ENCODE measurements around the gene CLCNKA. TPM values are rescaled to one million over a fixed set of nuclear protein-coding genes. Genes with fewer than 3 reads are reported as not detected.
"Not testable (repeated sequence)": the region's sequence is repeated elsewhere in the genome, so short reads cannot be mapped to it uniquely, and the experiment has no call there.

CLCNKA gene
- total RNA-seq, 5 donors from 2014 or later (not counting 1 experiment from before 2014, with no cell fraction given): not detected

- H3K9me3 Mint-ChIP-seq; POLR2A ChIA-PET; H3K4me3 Mint-ChIP-seq; ATAC-seq (replicated peaks in 1 of 4); H3K9me3 ChIP-seq; H3K36me3 ChIP-seq (ENCODE audit: control insufficient read depth in 2 of 2, extremely low read depth in 1 of 2, insufficient read depth in 1 of 2, low read length in 1 of 2); H3K36me3 Mint-ChIP-seq; H3K27me3 ChIP-seq (replicated peaks in 1 of 2; ENCODE audit: control insufficient read depth in 2 of 2, extremely low read depth in 1 of 2, insufficient read depth in 2 of 2, low read length in 1 of 2); H3K4me3 ChIP-seq (ENCODE audit: control insufficient read depth in 1 of 2, extremely low read depth in 1 of 2, low read length in 1 of 2); H3K27ac ChIP-seq (ENCODE audit: low read length); H3K27me3 Mint-ChIP-seq; DNase-seq: not testable (repeated sequence)
- H3K4me1 Mint-ChIP-seq: peaks cover 29 to 31% (median 30%) of the 10 kb centered on the region in 3 donors
- CTCF ChIA-PET: interaction anchor here in 1 of 2 donors (0.7 kb wide), 1 partner anchor 101 kb away, joined by 9 read pairs; no protein-coding TSS in a partner anchor
- H3K4me1 ChIP-seq (ENCODE audit: control insufficient read depth in 1 of 2, extremely low read depth in 1 of 2, insufficient read depth in 2 of 2, low read length in 2 of 2): peaks cover 5 to 23% of the 10 kb centered on the region in 2 experiments
- peak overlapping the region in 1 of 2 donors; percentile 39 for H3K27ac Mint-ChIP-seq
- no CpG with 5 or more reads among the region's 4 CpGs for WGBS (ENCODE audit: insufficient coverage)
Measured at GRCh38 chr1:15977947-15978346, 43.9 kb upstream of the CLCNKA start.

GRCh38 chr1:15981679-15982078, 40.2 kb upstream of the CLCNKA start:
- H3K9me3 Mint-ChIP-seq: no peaks in the 10 kb centered on the region
- no peak for ATAC-seq (replicated peaks in 1 of 4)
- no peaks in the 10 kb centered on the region for H3K36me3 ChIP-seq (ENCODE audit: control insufficient read depth in 2 of 2, extremely low read depth in 1 of 2, insufficient read depth in 1 of 2, low read length in 1 of 2)
- peaks cover 0 to 1% of the 10 kb centered on the region in 2 donors for H3K27me3 Mint-ChIP-seq
- H3K4me1 ChIP-seq (ENCODE audit: control insufficient read depth in 1 of 2, extremely low read depth in 1 of 2, insufficient read depth in 2 of 2, low read length in 2 of 2): peaks cover 0 to under 1% of the 10 kb centered on the region in 2 experiments
- H3K27ac Mint-ChIP-seq: no peak overlapping the region
- no peak for DNase-seq
- POLR2A ChIA-PET: no interaction called here
- peaks cover 0 to 9% of the 10 kb centered on the region in 2 experiments for H3K27me3 ChIP-seq (replicated peaks in 1 of 2; ENCODE audit: control insufficient read depth in 2 of 2, extremely low read depth in 1 of 2, insufficient read depth in 2 of 2, low read length in 1 of 2)
- 67% methylated on average over 1 of the region's 3 CpGs for WGBS (ENCODE audit: insufficient coverage)
- H3K4me3 ChIP-seq (ENCODE audit: control insufficient read depth in 1 of 2, extremely low read depth in 1 of 2, low read length in 1 of 2): no peak overlapping the region
- no peak overlapping the region for H3K27ac ChIP-seq (ENCODE audit: low read length)
- H3K4me1 Mint-ChIP-seq: peaks cover 2% of the 10 kb centered on the region in 3 donors
- CTCF ChIA-PET: interaction anchor here in 1 of 2 donors (0.6 kb wide), 1 partner anchor 308 kb away, joined by 4 read pairs; no protein-coding TSS in a partner anchor
- no peaks in the 10 kb centered on the region for H3K36me3 Mint-ChIP-seq
- no peak overlapping the region for H3K4me3 Mint-ChIP-seq
- H3K9me3 ChIP-seq: no peaks in the 10 kb centered on the region

GRCh38 chr1:15983275-15983674, 38.6 kb upstream of the CLCNKA start:
- H3K27me3 Mint-ChIP-seq: peaks cover 0 to 1% of the 10 kb centered on the region in 2 donors
- Histone ChIP-seq H3K36me3 (ENCODE audit: control insufficient read depth in 2 of 2, extremely low read depth in 1 of 2, insufficient read depth in 1 of 2, low read length in 1 of 2) (no peaks in the 10 kb centered on the region), H3K27me3 (replicated peaks in 1 of 2; ENCODE audit: control insufficient read depth in 2 of 2, extremely low read depth in 1 of 2, insufficient read depth in 2 of 2, low read length in 1 of 2) (peaks cover 0 to 9% of the 10 kb centered on the region in 2 experiments), H3K4me3 (ENCODE audit: control insufficient read depth in 1 of 2, extremely low read depth in 1 of 2, low read length in 1 of 2) (no peak overlapping the region), H3K27ac (ENCODE audit: low read length) (no peak overlapping the region), H3K9me3 (no peaks in the 10 kb centered on the region), H3K4me1 (ENCODE audit: control insufficient read depth in 1 of 2, extremely low read depth in 1 of 2, insufficient read depth in 2 of 2, low read length in 2 of 2) (no peaks in the 10 kb centered on the region)
- ATAC-seq (replicated peaks in 1 of 4): no peak
- H3K9me3 Mint-ChIP-seq: no peaks in the 10 kb centered on the region
- no peaks in the 10 kb centered on the region for H3K4me1 Mint-ChIP-seq
- POLR2A ChIA-PET: no interaction called here
- H3K4me3 Mint-ChIP-seq: no peak overlapping the region
- CTCF ChIA-PET: no interaction called here
- H3K36me3 Mint-ChIP-seq: no peaks in the 10 kb centered on the region
- no peak overlapping the region for H3K27ac Mint-ChIP-seq
- WGBS (ENCODE audit: insufficient coverage): 14% methylated on average over 1 of the region's 1 CpG
- no peak for DNase-seq

- DNase-seq: no peak
- H3K36me3 ChIP-seq (ENCODE audit: control insufficient read depth in 2 of 2, extremely low read depth in 1 of 2, insufficient read depth in 1 of 2, low read length in 1 of 2): no peaks in the 10 kb centered on the region
- H3K9me3 Mint-ChIP-seq: no peaks in the 10 kb centered on the region
- H3K27me3 ChIP-seq (replicated peaks in 1 of 2; ENCODE audit: control insufficient read depth in 2 of 2, extremely low read depth in 1 of 2, insufficient read depth in 2 of 2, low read length in 1 of 2): peaks cover 0 to 8% of the 10 kb centered on the region in 2 experiments
- ATAC-seq (replicated peaks in 1 of 4): no peak
- H3K4me3 Mint-ChIP-seq: no peak overlapping the region
- H3K27ac Mint-ChIP-seq: no peak overlapping the region
- H3K27ac ChIP-seq (ENCODE audit: low read length): no peak overlapping the region
- 46% methylated on average over 3 of the region's 5 CpGs for WGBS (ENCODE audit: insufficient coverage)
- H3K4me1 Mint-ChIP-seq: no peaks in the 10 kb centered on the region
- POLR2A ChIA-PET: interaction anchor here in 1 of 2 donors (0.6 kb wide), 1 partner anchor 11 kb away, joined by 3 read pairs; no protein-coding TSS in a partner anchor
- no peak overlapping the region for H3K4me3 ChIP-seq (ENCODE audit: control insufficient read depth in 1 of 2, extremely low read depth in 1 of 2, low read length in 1 of 2)
- CTCF ChIA-PET: interaction anchor here in 1 of 2 donors (0.6 to 1.1 kb wide), 2 partner anchors 35 to 130 kb away, joined by 3 read pairs; no protein-coding TSS in a partner anchor
- no peaks in the 10 kb centered on the region for H3K9me3 ChIP-seq
- no peaks in the 10 kb centered on the region for H3K36me3 Mint-ChIP-seq
- no peaks in the 10 kb centered on the region for H3K4me1 ChIP-seq (ENCODE audit: control insufficient read depth in 1 of 2, extremely low read depth in 1 of 2, insufficient read depth in 2 of 2, low read length in 2 of 2)
- H3K27me3 Mint-ChIP-seq: peaks cover 0 to 1% of the 10 kb centered on the region in 2 donors
Measured at GRCh38 chr1:15985611-15986297, 36.1 kb upstream of the CLCNKA start.

GRCh38 chr1:15988856-15989736, 32.7 kb upstream of the CLCNKA start:
- 81% methylated on average over 9 of the region's 13 CpGs for WGBS (ENCODE audit: insufficient coverage)
- no peaks in the 10 kb centered on the region for H3K36me3 ChIP-seq (ENCODE audit: control insufficient read depth in 2 of 2, extremely low read depth in 1 of 2, insufficient read depth in 1 of 2, low read length in 1 of 2)
- no peak overlapping the region for H3K27ac Mint-ChIP-seq
- H3K27me3 Mint-ChIP-seq: no peaks in the 10 kb centered on the region
- H3K27ac ChIP-seq (ENCODE audit: low read length): no peak overlapping the region
- peaks cover 0 to 12% of the 10 kb centered on the region in 2 experiments for H3K27me3 ChIP-seq (replicated peaks in 1 of 2; ENCODE audit: control insufficient read depth in 2 of 2, extremely low read depth in 1 of 2, insufficient read depth in 2 of 2, low read length in 1 of 2)
- no peak overlapping the region for H3K4me3 ChIP-seq (ENCODE audit: control insufficient read depth in 1 of 2, extremely low read depth in 1 of 2, low read length in 1 of 2)
- H3K9me3 Mint-ChIP-seq: no peaks in the 10 kb centered on the region
- no peaks in the 10 kb centered on the region for H3K9me3 ChIP-seq
- ATAC-seq (replicated peaks in 1 of 4) (no peak), DNase-seq (no peak)
- ChIA-PET CTCF (no interaction called here), POLR2A (no interaction called here)
- H3K36me3 Mint-ChIP-seq: no peaks in the 10 kb centered on the region
- no peaks in the 10 kb centered on the region for H3K4me1 Mint-ChIP-seq
- no peak overlapping the region for H3K4me3 Mint-ChIP-seq
- no peaks in the 10 kb centered on the region for H3K4me1 ChIP-seq (ENCODE audit: control insufficient read depth in 1 of 2, extremely low read depth in 1 of 2, insufficient read depth in 2 of 2, low read length in 2 of 2)

- POLR2A ChIA-PET: no interaction called here
- H3K36me3 ChIP-seq (ENCODE audit: control insufficient read depth in 2 of 2, extremely low read depth in 1 of 2, insufficient read depth in 1 of 2, low read length in 1 of 2): no peaks in the 10 kb centered on the region
Measured at GRCh38 chr1:15989776-15990175, 32.1 kb upstream of the CLCNKA start.

More at GRCh38 chr1:15989776-15990175, 32.1 kb upstream of the CLCNKA start:
- no peaks in the 10 kb centered on the region for H3K36me3 Mint-ChIP-seq
- no peaks in the 10 kb centered on the region for H3K9me3 Mint-ChIP-seq
- H3K4me3 Mint-ChIP-seq: no peak overlapping the region
- H3K27ac Mint-ChIP-seq: no peak overlapping the region
- ATAC-seq (replicated peaks in 1 of 4): no peak
- H3K4me1 Mint-ChIP-seq: no peaks in the 10 kb centered on the region
- Histone ChIP-seq H3K9me3 (no peaks in the 10 kb centered on the region), H3K4me3 (ENCODE audit: control insufficient read depth in 1 of 2, extremely low read depth in 1 of 2, low read length in 1 of 2) (no peak overlapping the region), H3K4me1 (ENCODE audit: control insufficient read depth in 1 of 2, extremely low read depth in 1 of 2, insufficient read depth in 2 of 2, low read length in 2 of 2) (no peaks in the 10 kb centered on the region), H3K27me3 (replicated peaks in 1 of 2; ENCODE audit: control insufficient read depth in 2 of 2, extremely low read depth in 1 of 2, insufficient read depth in 2 of 2, low read length in 1 of 2) (peaks cover 0 to 12% of the 10 kb centered on the region in 2 experiments), H3K27ac (ENCODE audit: low read length) (no peak overlapping the region)
- no peaks in the 10 kb centered on the region for H3K27me3 Mint-ChIP-seq
- CTCF ChIA-PET: no interaction called here
- no peak for DNase-seq
- WGBS (ENCODE audit: insufficient coverage): 83% methylated on average over 7 of the region's 9 CpGs
